ENCODE data around the gene PIGM.

PIGM gene

DNA sequence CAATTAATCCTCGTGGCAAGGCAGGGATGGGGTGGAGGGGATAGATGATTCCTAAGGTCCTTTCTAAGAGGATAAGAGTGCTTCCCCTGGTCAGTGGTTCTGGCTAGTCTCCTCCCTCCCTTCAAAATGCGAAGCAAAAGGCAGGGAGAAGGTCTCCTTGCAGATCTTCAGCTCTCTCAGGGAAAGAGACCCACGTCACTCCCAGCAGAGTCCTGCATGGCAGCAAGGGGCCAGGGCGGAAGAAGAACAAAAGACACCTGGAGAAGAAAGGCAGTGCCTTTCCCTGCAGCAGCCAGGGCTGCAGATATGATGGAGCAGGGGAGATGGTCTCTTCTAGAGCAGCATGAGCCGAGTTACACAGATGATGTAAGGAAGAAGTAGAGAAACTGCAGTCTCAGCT is 48.1 kb downstream of the PIGM start:
- no peak for DNase-seq

DNA sequence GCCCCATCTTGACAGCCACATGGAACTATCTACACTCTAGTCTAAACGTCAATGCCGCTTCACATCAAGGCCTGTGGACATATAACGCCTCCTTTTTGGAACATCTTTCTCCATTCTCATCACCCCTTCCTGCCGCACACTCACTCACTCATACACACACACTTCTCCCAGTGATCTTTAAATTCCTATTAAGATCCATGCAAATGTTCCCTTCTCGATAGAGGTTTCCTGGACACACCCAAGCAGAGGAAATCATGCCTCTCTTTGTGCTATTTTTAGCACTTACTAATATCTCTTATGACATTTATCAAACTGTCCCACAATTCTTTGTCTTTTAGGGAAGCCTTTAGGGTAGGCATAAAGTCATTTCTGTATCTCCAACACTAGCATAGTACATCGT is 49.5 kb downstream of the PIGM start:
- DNase-seq, result no peak

DNA sequence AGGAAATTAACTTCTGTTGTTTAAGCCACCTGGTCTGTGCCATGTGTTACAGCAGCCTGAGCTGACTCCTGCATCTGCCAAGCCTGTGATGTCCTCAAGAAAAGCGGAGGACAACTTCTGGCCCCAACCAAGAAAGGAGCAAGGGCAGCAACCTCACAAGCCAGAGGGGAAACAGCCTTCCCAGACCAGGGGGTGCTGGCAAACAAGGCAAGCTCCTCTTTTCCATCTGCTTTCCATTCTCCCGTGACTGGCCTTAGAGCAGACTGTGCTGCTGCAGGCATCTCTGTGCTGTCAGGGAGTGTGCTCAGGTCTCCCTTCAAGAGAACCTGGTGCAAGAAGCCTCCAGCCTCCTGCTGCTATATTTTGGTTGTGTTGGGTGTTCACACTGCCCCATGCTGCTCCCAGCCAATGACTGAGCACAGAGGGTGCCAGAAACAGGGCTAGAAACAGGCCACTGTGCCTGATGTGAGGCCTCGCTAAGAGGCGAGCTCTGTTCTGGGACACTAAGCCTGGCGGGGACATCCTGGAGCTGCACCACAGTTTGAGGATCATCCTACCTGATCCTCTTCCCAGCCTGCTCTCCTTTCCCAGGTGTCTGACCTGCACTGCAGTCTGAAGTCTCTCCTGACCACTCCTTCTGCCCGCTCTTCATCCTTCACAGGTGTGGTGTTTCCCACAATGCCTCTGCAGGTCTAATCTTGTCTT is 50.3 kb downstream of the PIGM start:
- no peak for DNase-seq

DNA sequence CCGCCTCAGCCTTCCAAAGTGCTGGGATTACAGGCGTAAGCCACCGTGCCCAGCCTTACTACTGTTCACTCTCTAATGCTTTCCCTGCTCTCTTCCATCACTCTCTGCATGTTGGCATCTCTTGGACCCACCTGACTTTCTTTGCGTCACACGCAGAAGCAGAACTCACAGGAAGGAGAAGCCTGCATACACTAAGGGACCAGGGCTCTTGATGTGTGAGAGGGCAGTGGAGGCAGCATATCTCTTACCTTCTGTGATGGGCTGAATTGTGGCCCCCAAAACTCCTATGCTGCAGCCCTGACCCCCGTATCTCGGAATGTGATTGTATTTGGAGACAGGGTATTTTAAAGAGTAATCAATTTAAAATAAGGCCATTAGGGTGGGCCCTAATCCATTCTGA is 51.0 kb downstream of the PIGM start:
- DNase-seq, result no peak

DNA sequence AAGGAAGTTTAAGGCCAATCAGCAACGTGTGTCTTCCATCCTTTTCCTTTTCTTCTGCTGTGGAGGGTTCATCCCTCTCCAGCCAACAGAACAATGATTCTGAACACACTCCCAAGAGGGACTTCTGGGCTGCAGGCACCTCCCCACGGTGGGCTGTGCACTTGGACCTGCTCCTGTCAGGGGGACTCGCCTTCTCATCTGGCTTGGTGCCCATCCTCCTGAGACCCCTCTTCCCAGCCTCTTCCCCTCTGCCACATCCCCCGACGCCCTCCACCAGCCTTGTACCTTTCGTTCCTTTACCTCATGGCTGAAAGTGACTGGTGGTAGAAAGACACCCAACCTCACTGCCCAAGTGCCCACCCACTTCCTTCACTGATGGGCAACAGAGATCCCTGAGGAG is 51.7 kb downstream of the PIGM start:
- no peak for DNase-seq

DNA sequence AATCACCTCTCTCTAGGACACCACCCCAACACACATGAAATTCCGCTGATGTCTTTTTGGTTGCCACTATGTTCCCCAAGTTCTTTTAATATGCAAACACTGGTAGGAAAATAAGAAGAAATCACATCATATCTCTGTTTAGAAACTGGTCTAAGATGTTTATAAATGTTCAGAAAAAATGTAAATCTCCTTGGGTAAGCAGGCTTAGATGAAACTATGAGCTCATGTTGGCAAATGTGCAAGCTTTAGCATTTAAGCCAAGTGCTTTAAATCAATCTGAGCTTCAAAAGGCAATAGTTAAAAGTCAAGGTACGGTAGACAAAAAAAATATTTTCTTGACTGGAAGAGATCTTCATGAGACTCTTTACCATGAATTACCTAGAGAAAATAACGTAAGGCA is 52.5 kb downstream of the PIGM start:
- DNase-seq, result no peak

DNA sequence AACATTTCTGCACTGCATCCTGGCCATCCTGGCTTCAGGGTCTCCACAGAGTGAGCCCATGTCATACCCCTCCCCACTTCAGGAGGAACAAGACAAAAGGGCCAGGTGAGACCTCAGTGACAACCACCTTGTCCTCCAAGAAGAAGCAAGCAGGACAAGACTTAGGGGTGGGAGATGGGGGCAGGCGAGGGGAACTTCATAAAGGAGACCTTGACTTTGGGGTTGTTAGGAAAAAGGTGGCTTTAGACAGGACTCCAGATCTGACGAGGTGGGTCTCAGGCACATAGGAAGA is 53.7 kb downstream of the PIGM start:
- no peak for DNase-seq

DNA sequence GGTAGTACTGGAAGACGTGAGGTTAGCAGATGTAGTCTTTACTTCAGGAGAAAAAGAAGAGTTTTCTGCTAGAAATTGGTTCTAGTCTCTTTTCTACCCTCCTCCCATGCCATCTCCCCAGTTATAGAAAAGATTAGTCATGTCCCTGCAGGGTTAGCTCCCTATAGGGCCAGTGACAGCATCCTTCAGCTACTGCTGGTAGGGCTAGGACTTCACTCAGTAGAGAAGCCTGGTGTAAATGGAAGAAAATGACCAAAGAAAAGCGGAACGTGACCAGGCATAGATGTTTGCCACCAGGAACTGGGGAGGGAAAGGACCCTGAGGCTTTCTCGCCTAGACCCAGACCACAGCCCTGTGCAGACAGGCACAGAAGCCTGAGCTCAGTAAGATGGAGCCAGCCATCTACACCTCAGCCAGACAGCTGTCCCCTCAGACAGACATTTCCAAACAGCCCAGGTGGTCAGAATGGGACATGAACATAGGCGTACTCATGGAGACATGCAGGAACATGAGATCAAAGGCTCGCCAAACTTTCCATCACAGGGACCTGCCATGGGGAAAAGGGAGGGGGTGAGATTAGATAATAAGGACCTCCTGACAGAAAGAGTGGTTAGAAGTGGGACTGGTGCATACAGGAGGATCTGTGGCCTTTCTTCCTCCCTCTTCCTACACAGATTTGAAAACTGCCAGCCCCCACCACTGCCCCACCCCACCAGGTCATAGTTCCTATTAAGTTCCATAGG is 54.3 kb downstream of the PIGM start:
- DNase-seq, result no peak

Measured in NCI-H2107 (cell line).